Choroid plexus epithelial cell (primary cell): ENCODE data around the gene CCDC117.

Source experiments
- DNase-seq: peaks from one replicate; pipeline ENCODE4 v3.0.0-alpha.2; 2010; ENCODE audit warnings: low read depth
- H3K4me3 ChIP-seq: 2 replicates; pipeline ENCODE4 v1.5.1; 2011; ENCODE audit warnings: low read depth, mild to moderate bottlenecking, control low read depth, low read length, moderate library complexity
- CTCF ChIP-seq: conservative IDR thresholded peaks from 2 replicates; pipeline ENCODE4 v1.5.1; 2011; ENCODE audit warnings: low read depth, mild to moderate bottlenecking, control low read depth, inconsistent platforms, low read length, moderate library complexity

Gene CCDC117

GRCh38 chr22:28791841-28792490 is 19.5 kb downstream of the CCDC117 start:
- no peak overlapping the region for H3K4me3 ChIP-seq
- no peak for DNase-seq
- no peak for TF ChIP-seq CTCF

- DNase-seq, result no peak
- TF ChIP-seq CTCF, result no peak
- H3K4me3 ChIP-seq, result no peak overlapping the region
Measured at GRCh38 chr22:28792491-28793383, 20.2 kb downstream of the CCDC117 start.

DNA sequence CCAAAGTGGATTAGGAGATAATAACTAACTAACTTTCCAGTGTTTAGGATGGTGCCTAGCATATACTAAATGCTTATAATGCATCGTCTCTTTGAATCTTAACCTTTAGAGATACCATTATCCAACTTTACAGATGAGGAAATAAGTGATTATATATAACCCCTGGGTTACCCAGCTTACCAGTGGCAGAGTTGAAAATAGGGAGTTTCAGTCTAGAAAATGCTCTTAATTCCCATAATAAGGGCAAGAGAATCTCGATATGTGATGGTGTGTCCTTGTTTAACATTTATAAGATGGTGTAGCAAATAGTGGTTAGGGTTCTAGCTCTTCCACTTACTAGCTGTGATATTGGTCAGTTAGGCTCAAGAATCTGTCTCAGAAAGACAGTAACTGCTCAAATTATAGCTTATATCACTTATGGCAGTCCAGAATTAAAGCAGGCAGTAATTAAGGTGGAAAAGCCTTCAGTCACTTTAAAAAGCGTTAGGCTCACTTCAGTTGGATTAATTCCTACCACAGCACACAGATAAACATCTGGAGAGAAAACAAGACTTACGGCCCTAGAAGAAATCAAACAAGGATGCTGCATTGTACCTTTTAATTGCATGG is 21.6 kb downstream of the CCDC117 start:
- no peak for DNase-seq
- no peak for TF ChIP-seq CTCF
- no peak overlapping the region for H3K4me3 ChIP-seq

- no peak overlapping the region for H3K4me3 ChIP-seq
- DNase-seq, result no peak
- TF ChIP-seq CTCF, result no peak
Measured at GRCh38 chr22:28795071-28795693, 22.7 kb downstream of the CCDC117 start.

GRCh38 chr22:28795932-28796856 is 23.7 kb downstream of the CCDC117 start:
- DNase-seq, result no peak
- TF ChIP-seq CTCF, result no peak
- H3K4me3 ChIP-seq, result no peak overlapping the region
